ENCODE results near the gene AP5Z1. TPM values are rescaled to one million over a fixed set of nuclear protein-coding genes. Genes with fewer than 3 reads are reported as not detected.

AP5Z1 gene
- polyA plus RNA-seq, 3 donors: 30.8 to 75.2 (median 33.8) TPM

GRCh38 chr7:4740796-4741195 lies 34.6 kb upstream of the AP5Z1 start:
- Histone ChIP-seq H3K9me3 (replicated peaks in 1 of 2; ENCODE audit: control insufficient read depth in 1 of 2, insufficient read depth in 1 of 2, low read length in 2 of 2) (no peaks in the 10 kb centered on the region), H3K79me2 (ENCODE audit: insufficient read depth, low read length) (peaks cover 76% of the 10 kb centered on the region), H3K36me3 (replicated peaks in 1 of 2; ENCODE audit: control insufficient read depth in 1 of 2, insufficient read depth in 2 of 2, low read length in 2 of 2) (peaks cover 21 to 24% of the 10 kb centered on the region in 2 donors), H3K9ac (ENCODE audit: insufficient read depth, low read length, poor library complexity, severe bottlenecking) (no peak overlapping the region), H3K4me1 (ENCODE audit: control insufficient read depth in 1 of 2, insufficient read depth in 2 of 2, low read length in 2 of 2) (peaks cover 29 to 43% of the 10 kb centered on the region in 2 donors), H3K4me2 (replicated peaks; ENCODE audit: extremely low read depth, low read length, poor library complexity, severe bottlenecking) (no peak overlapping the region), H4K20me1 (ENCODE audit: insufficient read depth, low read length) (peaks cover 31% of the 10 kb centered on the region), H3K27ac (ENCODE audit: low read depth in 1 of 2, low read length in 2 of 2) (no peak overlapping the region), H3K27me3 (ENCODE audit: control insufficient read depth in 2 of 2, insufficient read depth in 2 of 2, low read length in 2 of 2) (no peaks in the 10 kb centered on the region), H3K4me3 (replicated peaks in 1 of 3; ENCODE audit: low read depth in 2 of 3, low read length in 3 of 3) (no peak overlapping the region), H2AFZ (ENCODE audit: insufficient read depth, low read depth, low read length, poor library complexity, severe bottlenecking) (no peak overlapping the region)
- Mint-ChIP-seq H3K4me3 (no peak overlapping the region), H3K27ac (peak overlapping the region in 1 of 7 donors; percentile 35), H3K4me1 (peaks cover 50% of the 10 kb centered on the region), H3K27me3 (ENCODE audit: low read depth in 3 of 3) (peaks cover 0 to 2% (median 0%) of the 10 kb centered on the region in 3 donors), H3K36me3 (peaks cover 31 to 54% of the 10 kb centered on the region in 2 donors), H3K9me3 (no peaks in the 10 kb centered on the region)
- 97% methylated on average over 8 of the region's 22 CpGs for WGBS (ENCODE audit: insufficient coverage)
- no peak for DNase-seq
- no peak for TF ChIP-seq CTCF (IDR thresholded peaks at IDR 0.05)
- intact Hi-C loops (cut with micrococcal nuclease): no loop called here

- no peaks in the 10 kb centered on the region for H3K9me3 ChIP-seq (replicated peaks in 1 of 2; ENCODE audit: control insufficient read depth in 1 of 2, insufficient read depth in 1 of 2, low read length in 2 of 2)
- H3K9ac ChIP-seq (ENCODE audit: insufficient read depth, low read length, poor library complexity, severe bottlenecking): no peak overlapping the region
- TF ChIP-seq CTCF (IDR thresholded peaks at IDR 0.05): no peak
- H3K4me1 ChIP-seq (ENCODE audit: control insufficient read depth in 1 of 2, insufficient read depth in 2 of 2, low read length in 2 of 2): peaks cover 38 to 52% of the 10 kb centered on the region in 2 donors
- H3K27ac ChIP-seq (ENCODE audit: low read depth in 1 of 2, low read length in 2 of 2): peak overlapping the region in 1 of 2 donors; percentile 20
- Mint-ChIP-seq H3K36me3 (peaks cover 30 to 53% of the 10 kb centered on the region in 2 donors), H3K4me1 (peaks cover 56% of the 10 kb centered on the region), H3K27ac (peak overlapping the region in 1 of 7 donors; percentile 21), H3K4me3 (no peak overlapping the region), H3K9me3 (peaks cover 0 to 3% (median 0%) of the 10 kb centered on the region in 7 donors), H3K27me3 (ENCODE audit: low read depth in 3 of 3) (peaks cover 0 to 2% (median 0%) of the 10 kb centered on the region in 3 donors)
- H3K27me3 ChIP-seq (ENCODE audit: control insufficient read depth in 2 of 2, insufficient read depth in 2 of 2, low read length in 2 of 2): no peaks in the 10 kb centered on the region
- WGBS (ENCODE audit: insufficient coverage): 95% methylated on average over 18 of the region's 23 CpGs
- no peak for DNase-seq
- intact Hi-C loops (cut with micrococcal nuclease): no loop called here
- H3K36me3 ChIP-seq (replicated peaks in 1 of 2; ENCODE audit: control insufficient read depth in 1 of 2, insufficient read depth in 2 of 2, low read length in 2 of 2): peaks cover 21 to 24% of the 10 kb centered on the region in 2 donors
- H3K4me2 ChIP-seq (replicated peaks; ENCODE audit: extremely low read depth, low read length, poor library complexity, severe bottlenecking): no peak overlapping the region
- H3K79me2 ChIP-seq (ENCODE audit: insufficient read depth, low read length): peaks cover 71% of the 10 kb centered on the region
- H3K4me3 ChIP-seq (replicated peaks in 1 of 3; ENCODE audit: low read depth in 2 of 3, low read length in 3 of 3): no peak overlapping the region
- no peak overlapping the region for H2AFZ ChIP-seq (ENCODE audit: insufficient read depth, low read depth, low read length, poor library complexity, severe bottlenecking)
- peaks cover 25% of the 10 kb centered on the region for H4K20me1 ChIP-seq (ENCODE audit: insufficient read depth, low read length)
Measured at GRCh38 chr7:4742051-4742573, 33.3 kb upstream of the AP5Z1 start.
